ENCODE data around the gene GATB.

GRCh38 chr4:151657896-151658295 lies 102.9 kb downstream of the GATB start:
- no peak for TF ChIP-seq CTCF (conservative IDR thresholded peaks at IDR 0.05 in 1 of 2, IDR thresholded peaks at IDR 0.05 in 1 of 2; ENCODE audit: low read depth in 1 of 2, low read length in 2 of 2)
- no peak for TF ChIP-seq EZH2 (IDR thresholded peaks at IDR 0.05; ENCODE audit: low read length, missing control alignments)

Data from fibroblast of lung (primary cell).